Mucosa of descending colon (tissue), 3 donors: ENCODE data around the gene SEC16A. TPM values are rescaled to one million over a fixed set of nuclear protein-coding genes. Genes with fewer than 3 reads are reported as not detected.
A peak's percentile ranks its signal among the peaks of the same experiment; 100 is the strongest.

Source experiments
- ATAC-seq: fragments of 200-7000 bp; cut with Tn5 transposase; one replicate; pipeline ENCODE4 v1.9.1; 2020; ENCODE audit warnings: mild to moderate bottlenecking, moderate library complexity
- DNase-seq, 3 donors: peaks; one replicate each; pipeline ENCODE4 v3.0.0-alpha.2; 2020
- H3K36me3 ChIP-seq: fragments of 200-600 bp; one replicate; pipeline ENCODE4 v1.8.0; 2021; ENCODE audit warnings: low read depth, mild to moderate bottlenecking
- H3K4me1 ChIP-seq: fragments of 200-600 bp; one replicate; pipeline ENCODE4 v1.8.0; 2021; ENCODE audit warnings: low read depth, mild to moderate bottlenecking
- H3K4me3 ChIP-seq: fragments of 200-600 bp; one replicate; pipeline ENCODE4 v1.8.0; 2021; ENCODE audit warnings: mild to moderate bottlenecking
- H3K9me3 ChIP-seq: fragments of 200-600 bp; one replicate; pipeline ENCODE4 v1.8.0; 2021; ENCODE audit warnings: mild to moderate bottlenecking
- CTCF ChIP-seq: fragments of 200-600 bp; IDR thresholded peaks from one replicate; pipeline ENCODE4 v1.8.0; 2022; ENCODE audit warnings: antibody characterized with exemption, mild to moderate bottlenecking
- intact Hi-C, 2 donors: fragments of 100-400 bp; cut with DNase I in 1 of 2; cut with micrococcal nuclease in 1 of 2; formaldehyde crosslinking; loops; one replicate each; pipeline versions ENCODE4 v1.11.0 to v1.11.1; 2022; cut with DNase I, micrococcal nuclease
- total RNA-seq, 3 donors: library from RNA; stranded (reverse); fragmentation: NEBNext Ultra II Directional in 2 of 3; extraction: Animal tissue kit (Norgen Biotek cat#: 25700) in 2 of 3; gene quantifications; one replicate each; pipeline versions ENCODE4 v1.2.1 to v1.2.4, GENCODE V29; 2021 to 2023
- donor health status: DM: no; HTN: no; CAD: no; lungs with moderate emphysema.
- donor health status: DM: no; HTN: no; CAD: no.
- donor health status: DM: no; HTN: yes; CAD: no.

SEC16A gene
- total RNA-seq, 3 donors from 2014 or later = 60.0 to 69.5 (median 69.3) TPM

GRCh38 chr9:136486823-136487620, 4.2 kb upstream of the SEC16A start:
- DNase-seq = no peak
- H3K4me3 ChIP-seq = no peak overlapping the region
- H3K9me3 ChIP-seq = no peaks in the 10 kb centered on the region
- intact Hi-C loops = no loop called here
- no peaks in the 10 kb centered on the region for H3K36me3 ChIP-seq
- no peak for ATAC-seq
- peaks cover 14% of the 10 kb centered on the region for H3K4me1 ChIP-seq
- TF ChIP-seq CTCF = no peak

GRCh38 chr9:136486131-136486530, 3.3 kb upstream of the SEC16A start:
- DNase-seq = no peak
- no peak for TF ChIP-seq CTCF

GRCh38 chr9:136485049-136486045, 2.5 kb upstream of the SEC16A start:
- ATAC-seq (peak; percentile 28), DNase-seq (peak; percentile 87 to 92 (median 90))
- Histone ChIP-seq H3K4me1 (peaks cover 22% of the 10 kb centered on the region), H3K36me3 (no peaks in the 10 kb centered on the region), H3K9me3 (no peaks in the 10 kb centered on the region), H3K4me3 (no peak overlapping the region)
- intact Hi-C loops = loop anchor here in 1 of 2 donors (2.0 kb wide), 1 partner anchor 145 kb away; no protein-coding TSS in a partner anchor
- peak; percentile 83 for TF ChIP-seq CTCF

More at GRCh38 chr9:136486131-136486530, 3.3 kb upstream of the SEC16A start:
- peaks cover 22% of the 10 kb centered on the region for H3K4me1 ChIP-seq
- no peaks in the 10 kb centered on the region for H3K9me3 ChIP-seq
- H3K4me3 ChIP-seq = no peak overlapping the region
- intact Hi-C loops = no loop called here
- ATAC-seq = no peak
- no peaks in the 10 kb centered on the region for H3K36me3 ChIP-seq

GRCh38 chr9:136484153-136485048, 1.6 kb upstream of the SEC16A start:
- ATAC-seq = peak; percentile 0
- peak; percentile 45 to 79 (median 68) for DNase-seq
- intact Hi-C loops = loop anchor here in 1 of 2 donors (2.0 kb wide), 1 partner anchor 146 kb away; no protein-coding TSS in a partner anchor
- Histone ChIP-seq H3K36me3 (no peaks in the 10 kb centered on the region), H3K4me1 (peaks cover 22% of the 10 kb centered on the region), H3K4me3 (peak overlapping the region; percentile 13), H3K9me3 (no peaks in the 10 kb centered on the region)
- TF ChIP-seq CTCF = no peak
